HCT116 (cell line): ENCODE data around the gene CENPU. TPM values are rescaled to one million over a fixed set of nuclear protein-coding genes. Genes with fewer than 3 reads are reported as not detected.

Experiments used
- ATAC-seq: fragments of 200-7000 bp; cut with Tn5 transposase; 2 replicates; pipeline ENCODE4 v1.9.1; 2020; ENCODE audit warnings: mild to moderate bottlenecking, moderate library complexity
- BruUV-seq: library from RNA; stranded (reverse); fragments of 400-500 nt; replicated peaks from 2 replicates; lab custom pipeline; 2021; lab: Mats Ljungman, UMichigan
- CTCF ChIA-PET: fragments of 300-600 bp; sonication (Branson Sonifier 250); formaldehyde crosslinking; loops from one replicate; lab custom pipeline; 2021; ENCODE audit warnings: antibody characterized with exemption; lab: Charles Lee
- POLR2A ChIA-PET: fragments of 300-600, 350-600 bp; sonication (Branson Sonifier 250); formaldehyde crosslinking; loops from one replicate; lab custom pipeline; 2021; ENCODE audit warnings: antibody characterized with exemption; lab: Charles Lee
- RAD21 ChIA-PET, 2 experiments: fragments of 300-600 bp; sonication (Branson Sonifier 250); formaldehyde crosslinking; loops; one replicate each; lab custom pipeline; 2023; ENCODE audit warnings: low total read pairs in 2 of 2; ENCODE audit not compliant: uncharacterized antibody in 2 of 2, unreplicated experiment in 2 of 2, low non-redundant PET in 1 of 2; lab: Charles Lee
- DNase-seq: peaks from one replicate; pipeline ENCODE4 v3.0.0-alpha.2; 2010; ENCODE audit warnings: low read depth, low spot score
- H2AFZ ChIP-seq: fragments of 200-600 bp; shearing (Covaris generic), sonication (generic); 2 replicates; pipeline ENCODE4 v1.6.1; 2017; ENCODE audit warnings: low read depth, mixed run types, mixed read lengths, antibody characterized with exemption, low read length; ENCODE audit not compliant: poor library complexity, severe bottlenecking
- H3K27ac ChIP-seq: 2 replicates; pipeline ENCODE4 v1.5.1; 2012; ENCODE audit warnings: low read depth, low read length
- H3K27me3 ChIP-seq: fragments of 200-600 bp; sonication (generic); 2 replicates; pipeline ENCODE4 v1.6.1; 2016; ENCODE audit warnings: mixed run types, low read length, mixed read lengths; ENCODE audit not compliant: insufficient read depth
- H3K36me3 ChIP-seq, 2 experiments: fragments of 200-500 bp in 1 of 2; fragments of 200-600 bp in 1 of 2; sonication (Bioruptor generic) in 1 of 2; sonication (generic) in 1 of 2; 2 replicates each; pipeline versions ENCODE4 v1.5.1 to v1.6.1; 2014 to 2016; ENCODE audit warnings: low read length in 2 of 2, inconsistent platforms in 1 of 2, mixed read lengths in 1 of 2, mixed run types in 1 of 2; ENCODE audit not compliant: insufficient read depth in 2 of 2, control insufficient read depth in 1 of 2
- H3K4me1 ChIP-seq, 2 experiments: fragments of 200-600 bp in 1 of 2; sonication (generic) in 1 of 2; 2 replicates each; pipeline versions ENCODE4 v1.5.1 to v1.6.1; 2012 to 2017; ENCODE audit warnings: low read length in 2 of 2, inconsistent platforms in 1 of 2, mild to moderate bottlenecking in 1 of 2, mixed read lengths in 1 of 2, mixed run types in 1 of 2, moderate library complexity in 1 of 2; ENCODE audit not compliant: insufficient read depth in 2 of 2, control insufficient read depth in 1 of 2
- H3K4me2 ChIP-seq: fragments of 200-600 bp; sonication (generic); 2 replicates; pipeline ENCODE4 v1.6.1; 2017; ENCODE audit warnings: mixed run types, low read length, mixed read lengths
- H3K4me3 ChIP-seq, 2 experiments: fragments of 200-600 bp in 1 of 2; sonication (generic) in 1 of 2; replicated peaks in 1 of 2; 2 replicates each; pipeline ENCODE4 v1.5.1; 2011 to 2016; ENCODE audit warnings: low read length in 2 of 2, control low read depth in 1 of 2, low read depth in 1 of 2, mild to moderate bottlenecking in 1 of 2, mixed read lengths in 1 of 2, mixed run types in 1 of 2
- H3K79me2 ChIP-seq: fragments of 200-600 bp; sonication (generic); 2 replicates; pipeline ENCODE4 v1.6.1; 2017; ENCODE audit warnings: mild to moderate bottlenecking, mixed run types, low read length, moderate library complexity, mixed read lengths; ENCODE audit not compliant: insufficient read depth
- H3K9ac ChIP-seq: fragments of 200-600 bp; sonication (generic); 2 replicates; pipeline ENCODE4 v1.6.1; 2016; ENCODE audit warnings: low read length, mixed read lengths
- H3K9me2 ChIP-seq: fragments of 200-600 bp; sonication (generic), shearing (Covaris generic); 2 replicates; pipeline ENCODE4 v1.6.1; 2017; ENCODE audit warnings: mixed run types, mild to moderate bottlenecking, moderate library complexity; ENCODE audit not compliant: insufficient read depth
- H3K9me3 ChIP-seq, 2 experiments: fragments of 200-500 bp in 1 of 2; fragments of 200-600 bp in 1 of 2; sonication (Bioruptor generic) in 1 of 2; sonication (generic) in 1 of 2; 2 replicates each; pipeline ENCODE4 v1.6.1; 2014 to 2017; ENCODE audit warnings: low read length in 2 of 2, mixed read lengths in 2 of 2, inconsistent platforms in 1 of 2, low read depth in 1 of 2, mild to moderate bottlenecking in 1 of 2, mixed run types in 1 of 2, moderate library complexity in 1 of 2; ENCODE audit not compliant: control insufficient read depth in 1 of 2, insufficient read depth in 1 of 2
- H4K20me1 ChIP-seq: fragments of 200-600 bp; sonication (generic), shearing (Covaris generic); 2 replicates; pipeline ENCODE4 v1.6.1; 2017; ENCODE audit warnings: mixed run types, mild to moderate bottlenecking, moderate library complexity; ENCODE audit not compliant: insufficient read depth
- CBX3 ChIP-seq: IDR thresholded peaks from 2 replicates; pipeline ENCODE4 v1.6.1; 2012; ENCODE audit warnings: low read depth
- ELF1 ChIP-seq: IDR thresholded peaks from 2 replicates; pipeline ENCODE4 v1.6.1; 2012; ENCODE audit warnings: low read depth, borderline replicate concordance
- JUND ChIP-seq: IDR thresholded peaks from 2 replicates; pipeline ENCODE4 v1.6.1; 2012
- POLR2A ChIP-seq: IDR thresholded peaks from 2 replicates; pipeline ENCODE4 v1.7.0; 2011; ENCODE audit warnings: borderline replicate concordance; ENCODE audit not compliant: insufficient read depth, insufficient read length; ENCODE audit errors: extremely low read depth
- RAD21 ChIP-seq: IDR thresholded peaks from 2 replicates; pipeline ENCODE4 v1.6.1; 2012; ENCODE audit warnings: low read depth, mild to moderate bottlenecking
- intact Hi-C: fragments of 100-400 bp; cut with micrococcal nuclease; formaldehyde crosslinking; loops from 2 replicates; pipeline ENCODE4 v1.10.0; 2022
- total RNA-seq: library from RNA; stranded (reverse); gene quantifications from one replicate; pipeline ENCODE4 v1.2.1, GENCODE V29; 2021; ENCODE audit not compliant: unreplicated experiment
- TF ChIP-seq, protein P1 (sequence below): IDR thresholded peaks from 2 replicates; pipeline ENCODE4 v1.6.1; 2012; ENCODE audit warnings: low read depth

The CENPU gene
- total RNA-seq, 1 experiment from 2014 or later, result 28.2 TPM

DNA sequence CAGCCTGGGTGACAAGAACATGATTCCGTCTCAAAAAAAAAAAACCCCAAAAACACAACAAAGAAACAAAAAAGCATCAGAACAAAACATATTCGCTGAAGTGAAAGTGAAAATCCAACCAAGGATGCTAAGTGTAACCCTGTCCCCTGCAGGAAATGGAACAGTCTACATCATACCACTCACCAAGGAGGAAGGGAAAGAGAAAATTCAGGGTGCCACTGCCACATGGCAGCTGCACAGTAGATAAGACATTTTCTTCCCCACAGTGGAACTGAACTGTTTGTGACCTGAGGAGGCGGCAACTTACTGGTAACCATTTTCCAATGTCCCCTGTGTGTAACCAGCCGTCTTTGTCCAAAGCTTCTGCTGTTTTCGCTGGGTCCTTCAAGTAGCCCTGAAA lies 28.2 kb upstream of the CENPU start (continued):
- TF ChIP-seq, protein P1, sequence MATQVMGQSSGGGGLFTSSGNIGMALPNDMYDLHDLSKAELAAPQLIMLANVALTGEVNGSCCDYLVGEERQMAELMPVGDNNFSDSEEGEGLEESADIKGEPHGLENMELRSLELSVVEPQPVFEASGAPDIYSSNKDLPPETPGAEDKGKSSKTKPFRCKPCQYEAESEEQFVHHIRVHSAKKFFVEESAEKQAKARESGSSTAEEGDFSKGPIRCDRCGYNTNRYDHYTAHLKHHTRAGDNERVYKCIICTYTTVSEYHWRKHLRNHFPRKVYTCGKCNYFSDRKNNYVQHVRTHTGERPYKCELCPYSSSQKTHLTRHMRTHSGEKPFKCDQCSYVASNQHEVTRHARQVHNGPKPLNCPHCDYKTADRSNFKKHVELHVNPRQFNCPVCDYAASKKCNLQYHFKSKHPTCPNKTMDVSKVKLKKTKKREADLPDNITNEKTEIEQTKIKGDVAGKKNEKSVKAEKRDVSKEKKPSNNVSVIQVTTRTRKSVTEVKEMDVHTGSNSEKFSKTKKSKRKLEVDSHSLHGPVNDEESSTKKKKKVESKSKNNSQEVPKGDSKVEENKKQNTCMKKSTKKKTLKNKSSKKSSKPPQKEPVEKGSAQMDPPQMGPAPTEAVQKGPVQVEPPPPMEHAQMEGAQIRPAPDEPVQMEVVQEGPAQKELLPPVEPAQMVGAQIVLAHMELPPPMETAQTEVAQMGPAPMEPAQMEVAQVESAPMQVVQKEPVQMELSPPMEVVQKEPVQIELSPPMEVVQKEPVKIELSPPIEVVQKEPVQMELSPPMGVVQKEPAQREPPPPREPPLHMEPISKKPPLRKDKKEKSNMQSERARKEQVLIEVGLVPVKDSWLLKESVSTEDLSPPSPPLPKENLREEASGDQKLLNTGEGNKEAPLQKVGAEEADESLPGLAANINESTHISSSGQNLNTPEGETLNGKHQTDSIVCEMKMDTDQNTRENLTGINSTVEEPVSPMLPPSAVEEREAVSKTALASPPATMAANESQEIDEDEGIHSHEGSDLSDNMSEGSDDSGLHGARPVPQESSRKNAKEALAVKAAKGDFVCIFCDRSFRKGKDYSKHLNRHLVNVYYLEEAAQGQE, result no peak
- no peak for TF ChIP-seq ELF1
- no peak for TF ChIP-seq POLR2A

DNA sequence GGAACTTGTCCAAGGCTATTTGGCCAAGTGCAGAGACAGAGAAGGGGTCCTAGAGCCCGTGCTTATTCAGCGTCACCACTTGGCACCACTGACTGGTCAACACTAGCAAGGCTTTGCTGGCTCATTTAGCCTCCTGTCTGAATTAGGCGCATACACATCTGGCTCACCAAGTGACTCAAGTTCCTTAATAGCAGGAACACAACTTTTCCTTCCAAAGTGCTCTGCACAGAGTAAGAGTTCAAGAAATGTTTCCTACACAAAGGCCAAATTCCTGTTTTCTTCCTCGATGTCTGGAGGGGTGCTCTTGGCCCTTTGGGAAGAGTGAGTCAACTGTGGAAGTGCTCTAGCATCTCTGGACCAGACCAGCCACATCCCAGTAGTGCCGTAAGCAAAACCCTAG lies 26.8 kb upstream of the CENPU start:
- ATAC-seq (no peak), DNase-seq (no peak)
- intact Hi-C loops, result no loop called here
- H3K9me2 ChIP-seq, result no peaks in the 10 kb centered on the region
- no peak overlapping the region for H3K4me2 ChIP-seq
- no peak overlapping the region for H3K27ac ChIP-seq
- ChIA-PET CTCF (no interaction called here), RAD21 (no interaction called here), POLR2A (no interaction called here)
- no peaks in the 10 kb centered on the region for H3K79me2 ChIP-seq
- BruUV-seq, result no TSS peak
- H3K9me3 ChIP-seq, result no peaks in the 10 kb centered on the region
- no peaks in the 10 kb centered on the region for H3K36me3 ChIP-seq
- H3K27me3 ChIP-seq, result no peaks in the 10 kb centered on the region
- TF ChIP-seq RAD21, result no peak
- no peak for TF ChIP-seq CBX3
- TF ChIP-seq JUND, result no peak
- H3K4me3 ChIP-seq, result no peak overlapping the region
- no peak overlapping the region for H2AFZ ChIP-seq
- no peak overlapping the region for H3K9ac ChIP-seq
- no peaks in the 10 kb centered on the region for H3K4me1 ChIP-seq
- no peaks in the 10 kb centered on the region for H4K20me1 ChIP-seq
